Measurements from ENCODE around the gene TRMT10C. TPM values are rescaled to one million over a fixed set of nuclear protein-coding genes. Genes with fewer than 3 reads are reported as not detected.

TRMT10C gene
- total RNA-seq, 1 donor from 2014 or later: 15.1 TPM

- no peaks in the 10 kb centered on the region for H3K36me3 ChIP-seq
- H3K27ac ChIP-seq: no peak overlapping the region
- H3K4me3 ChIP-seq: no peak overlapping the region
- no peaks in the 10 kb centered on the region for H3K4me1 ChIP-seq
- DNase-seq (no peak), ATAC-seq (no peak)
- no peaks in the 10 kb centered on the region for H3K9me3 ChIP-seq
- peaks cover 14% of the 10 kb centered on the region for H3K27me3 ChIP-seq
- intact Hi-C loops (cut with DNase I): no loop called here
- TF ChIP-seq, protein P1, sequence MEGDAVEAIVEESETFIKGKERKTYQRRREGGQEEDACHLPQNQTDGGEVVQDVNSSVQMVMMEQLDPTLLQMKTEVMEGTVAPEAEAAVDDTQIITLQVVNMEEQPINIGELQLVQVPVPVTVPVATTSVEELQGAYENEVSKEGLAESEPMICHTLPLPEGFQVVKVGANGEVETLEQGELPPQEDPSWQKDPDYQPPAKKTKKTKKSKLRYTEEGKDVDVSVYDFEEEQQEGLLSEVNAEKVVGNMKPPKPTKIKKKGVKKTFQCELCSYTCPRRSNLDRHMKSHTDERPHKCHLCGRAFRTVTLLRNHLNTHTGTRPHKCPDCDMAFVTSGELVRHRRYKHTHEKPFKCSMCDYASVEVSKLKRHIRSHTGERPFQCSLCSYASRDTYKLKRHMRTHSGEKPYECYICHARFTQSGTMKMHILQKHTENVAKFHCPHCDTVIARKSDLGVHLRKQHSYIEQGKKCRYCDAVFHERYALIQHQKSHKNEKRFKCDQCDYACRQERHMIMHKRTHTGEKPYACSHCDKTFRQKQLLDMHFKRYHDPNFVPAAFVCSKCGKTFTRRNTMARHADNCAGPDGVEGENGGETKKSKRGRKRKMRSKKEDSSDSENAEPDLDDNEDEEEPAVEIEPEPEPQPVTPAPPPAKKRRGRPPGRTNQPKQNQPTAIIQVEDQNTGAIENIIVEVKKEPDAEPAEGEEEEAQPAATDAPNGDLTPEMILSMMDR (IDR thresholded peaks at IDR 0.05): no peak
Measured at GRCh38 chr3:101556064-101556463, 5.6 kb upstream of the TRMT10C start.

DNA sequence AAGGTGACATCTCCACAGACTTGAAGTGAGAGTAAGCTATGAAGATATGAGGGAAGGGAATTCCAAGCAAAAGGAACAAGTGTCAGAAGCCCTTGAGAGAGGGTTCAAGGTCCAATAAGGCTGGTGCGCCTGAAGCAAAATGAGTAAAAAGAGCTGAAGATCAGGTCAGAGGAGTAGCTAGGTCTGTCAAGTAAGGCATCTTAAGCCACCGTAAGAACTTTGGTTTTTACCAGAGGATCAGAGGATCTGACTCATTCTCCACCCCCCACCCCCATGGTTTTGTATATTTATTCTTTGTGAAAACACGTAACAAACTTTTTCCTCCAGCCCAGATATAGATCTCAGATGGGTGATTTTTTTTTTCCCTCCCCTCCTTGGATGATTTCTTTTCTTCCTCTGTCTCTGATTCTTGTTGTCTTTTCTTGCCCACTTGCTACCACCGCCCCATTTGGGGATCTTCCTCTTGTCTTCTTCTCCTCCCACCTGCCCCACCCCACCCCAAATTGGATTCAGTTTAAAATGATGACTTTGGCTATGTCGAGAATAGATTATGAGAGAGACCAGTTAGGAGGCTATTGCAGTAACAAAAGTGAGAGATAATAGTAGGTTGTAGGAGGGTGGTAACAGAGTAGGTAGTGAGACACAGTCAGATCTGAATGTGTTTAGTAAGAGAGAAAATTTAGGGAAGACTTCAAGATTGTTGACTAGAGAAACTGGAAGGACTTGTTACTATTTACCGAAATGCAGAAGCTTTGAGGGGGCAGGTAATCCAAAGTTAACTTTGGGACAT lies 6.1 kb downstream of the TRMT10C start:
- H3K9me3 ChIP-seq: no peaks in the 10 kb centered on the region
- H3K27me3 ChIP-seq: no peaks in the 10 kb centered on the region
- TF ChIP-seq, protein P1 (IDR thresholded peaks at IDR 0.05): no peak
- ATAC-seq (no peak), DNase-seq (no peak)
- peaks cover 10% of the 10 kb centered on the region for H3K4me1 ChIP-seq
- H3K4me3 ChIP-seq: no peak overlapping the region
- H3K36me3 ChIP-seq: peaks cover 20% of the 10 kb centered on the region
- intact Hi-C loops (cut with DNase I): no loop called here
- no peak overlapping the region for H3K27ac ChIP-seq

- intact Hi-C loops (cut with DNase I): no loop called here
- DNase-seq: no peak
- no peaks in the 10 kb centered on the region for H3K27me3 ChIP-seq
- H3K9me3 ChIP-seq: no peaks in the 10 kb centered on the region
- no peak for ATAC-seq
- H3K36me3 ChIP-seq: peaks cover 2% of the 10 kb centered on the region
- TF ChIP-seq, protein P1 (IDR thresholded peaks at IDR 0.05): no peak
- H3K4me3 ChIP-seq: no peak overlapping the region
- H3K4me1 ChIP-seq: peaks cover 17% of the 10 kb centered on the region
- no peak overlapping the region for H3K27ac ChIP-seq
Measured at GRCh38 chr3:101571028-101571895, 9.6 kb downstream of the TRMT10C start.

- DNase-seq (peak; percentile 99), ATAC-seq (peak; percentile 97)
- no peaks in the 10 kb centered on the region for H3K9me3 ChIP-seq
- H3K36me3 ChIP-seq: peaks cover 5% of the 10 kb centered on the region
- H3K4me3 ChIP-seq: peak within 1 kb of the TSS; percentile 75
- H3K4me1 ChIP-seq: peaks cover 34% of the 10 kb centered on the region
- no peaks in the 10 kb centered on the region for H3K27me3 ChIP-seq
- peak within 1 kb of the TSS; percentile 98 for H3K27ac ChIP-seq
- intact Hi-C loops (cut with DNase I): no loop called here
- TF ChIP-seq, protein P1 (IDR thresholded peaks at IDR 0.05): peak; percentile 86
Measured at GRCh38 chr3:101573449-101574387, 12.1 kb downstream of the TRMT10C start, which contains the start of gene PCNP. PCNP (plus strand) TSS chr3:101574180; CDS start chr3:101574216, 36 bp downstream.

All from upper lobe of right lung (tissue), 1 donor.